ENCODE measurements around the gene GFRA1. TPM values are rescaled to one million over a fixed set of nuclear protein-coding genes. Genes with fewer than 3 reads are reported as not detected.
"Not testable (repeated sequence)": the region's sequence is repeated elsewhere in the genome, so short reads cannot be mapped to it uniquely, and the experiment has no call there.

Gene GFRA1
- total RNA-seq, 4 donors from 2014 or later, result 21.0 to 62.5 (median 59.3) TPM

- 70 to 78% methylated on average over 4 to 7 of the region's 8 CpGs for WGBS, 2 donors (ENCODE audit: low coverage in 1 of 2)
- no peaks in the 10 kb centered on the region for H3K27me3 ChIP-seq
- H3K36me3 ChIP-seq, result no peaks in the 10 kb centered on the region
- ATAC-seq, result no peak
- H3K9me3 ChIP-seq, result no peaks in the 10 kb centered on the region
- TF ChIP-seq POLR2A (IDR thresholded peaks at IDR 0.05) (no peak), EP300 (IDR thresholded peaks at IDR 0.05) (no peak)
- TF ChIP-seq, protein P1, sequence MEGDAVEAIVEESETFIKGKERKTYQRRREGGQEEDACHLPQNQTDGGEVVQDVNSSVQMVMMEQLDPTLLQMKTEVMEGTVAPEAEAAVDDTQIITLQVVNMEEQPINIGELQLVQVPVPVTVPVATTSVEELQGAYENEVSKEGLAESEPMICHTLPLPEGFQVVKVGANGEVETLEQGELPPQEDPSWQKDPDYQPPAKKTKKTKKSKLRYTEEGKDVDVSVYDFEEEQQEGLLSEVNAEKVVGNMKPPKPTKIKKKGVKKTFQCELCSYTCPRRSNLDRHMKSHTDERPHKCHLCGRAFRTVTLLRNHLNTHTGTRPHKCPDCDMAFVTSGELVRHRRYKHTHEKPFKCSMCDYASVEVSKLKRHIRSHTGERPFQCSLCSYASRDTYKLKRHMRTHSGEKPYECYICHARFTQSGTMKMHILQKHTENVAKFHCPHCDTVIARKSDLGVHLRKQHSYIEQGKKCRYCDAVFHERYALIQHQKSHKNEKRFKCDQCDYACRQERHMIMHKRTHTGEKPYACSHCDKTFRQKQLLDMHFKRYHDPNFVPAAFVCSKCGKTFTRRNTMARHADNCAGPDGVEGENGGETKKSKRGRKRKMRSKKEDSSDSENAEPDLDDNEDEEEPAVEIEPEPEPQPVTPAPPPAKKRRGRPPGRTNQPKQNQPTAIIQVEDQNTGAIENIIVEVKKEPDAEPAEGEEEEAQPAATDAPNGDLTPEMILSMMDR (IDR thresholded peaks at IDR 0.05), result no peak
- no peak overlapping the region for H3K27ac ChIP-seq
- no peak overlapping the region for H3K4me3 ChIP-seq
- H3K4me1 ChIP-seq, result peaks cover 0 to 17% (median 0%) of the 10 kb centered on the region in 3 donors
Observed at GRCh38 chr10:116043861-116044260, 229.1 kb downstream of the GFRA1 start.

GRCh38 chr10:116043304-116043703 is 229.7 kb downstream of the GFRA1 start:
- Histone ChIP-seq H3K36me3 (no peaks in the 10 kb centered on the region), H3K4me3 (no peak overlapping the region), H3K4me1 (peaks cover 0 to 17% (median 0%) of the 10 kb centered on the region in 3 donors), H3K27me3 (no peaks in the 10 kb centered on the region), H3K27ac (no peak overlapping the region), H3K9me3 (no peaks in the 10 kb centered on the region)
- 83 to 89% methylated on average over 2 to 3 of the region's 3 CpGs for WGBS, 2 donors (ENCODE audit: low coverage in 1 of 2)
- no peak for TF ChIP-seq POLR2A (IDR thresholded peaks at IDR 0.05)
- TF ChIP-seq POLR2AphosphoS5 (IDR thresholded peaks at IDR 0.05), result no peak
- TF ChIP-seq EP300 (IDR thresholded peaks at IDR 0.05), result no peak
- TF ChIP-seq, protein P1 (IDR thresholded peaks at IDR 0.05), result no peak
- no peak for ATAC-seq

- no peaks in the 10 kb centered on the region for H3K36me3 ChIP-seq
- 84 to 100% methylated on average over 2 to 4 of the region's 4 CpGs for WGBS, 2 donors (ENCODE audit: low coverage in 1 of 2)
- TF ChIP-seq POLR2AphosphoS5 (IDR thresholded peaks at IDR 0.05) (no peak), EP300 (IDR thresholded peaks at IDR 0.05) (no peak), POLR2A (IDR thresholded peaks at IDR 0.05) (no peak)
- TF ChIP-seq, protein P1 (IDR thresholded peaks at IDR 0.05), result no peak
- no peak for ATAC-seq
- no peaks in the 10 kb centered on the region for H3K27me3 ChIP-seq
- no peak overlapping the region for H3K27ac ChIP-seq
- H3K4me1 ChIP-seq, result peaks cover 0 to 17% (median 0%) of the 10 kb centered on the region in 3 donors
- H3K9me3 ChIP-seq, result no peaks in the 10 kb centered on the region
- no peak overlapping the region for H3K4me3 ChIP-seq
Observed at GRCh38 chr10:116041948-116042347, 231.1 kb downstream of the GFRA1 start.

DNA sequence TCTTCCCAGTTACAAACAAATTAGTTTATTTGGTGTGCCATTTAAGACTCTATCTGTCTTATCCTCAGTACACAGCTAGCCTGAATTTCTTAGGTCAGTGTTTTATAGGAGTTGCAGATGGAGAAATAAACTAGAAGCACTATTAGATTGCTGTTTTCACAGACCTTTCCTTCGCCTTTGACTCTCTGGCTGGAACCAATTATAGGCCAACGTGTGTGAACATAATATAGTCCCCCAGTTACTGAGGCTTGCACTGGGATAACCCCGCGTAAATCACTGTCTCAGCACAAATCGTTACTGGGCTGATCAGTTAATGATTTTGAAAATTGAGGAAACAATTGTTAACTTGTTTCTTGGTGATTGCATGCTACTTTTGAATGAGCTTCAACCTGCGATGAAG is 233.4 kb downstream of the GFRA1 start:
- TF ChIP-seq EP300 (IDR thresholded peaks at IDR 0.05) (no peak), POLR2A (IDR thresholded peaks at IDR 0.05) (no peak), POLR2AphosphoS5 (IDR thresholded peaks at IDR 0.05) (no peak)
- TF ChIP-seq, protein P1 (IDR thresholded peaks at IDR 0.05), result no peak
- Histone ChIP-seq H3K4me3 (no peak overlapping the region), H3K36me3 (no peaks in the 10 kb centered on the region), H3K9me3 (peaks cover 0 to 10% (median 0%) of the 10 kb centered on the region in 3 donors), H3K4me1 (peaks cover 0 to under 1% (median 0%) of the 10 kb centered on the region in 3 donors), H3K27ac (no peak overlapping the region), H3K27me3 (no peaks in the 10 kb centered on the region)
- ATAC-seq, result no peak
- 90 to 95% methylated on average over 6 of the region's 6 CpGs for WGBS, 2 donors (ENCODE audit: low coverage in 1 of 2)

GRCh38 chr10:116038259-116038658 is 234.7 kb downstream of the GFRA1 start:
- WGBS, 2 donors (ENCODE audit: low coverage in 1 of 2), result 44 to 45% methylated on average over 2 to 3 of the region's 3 CpGs
- Histone ChIP-seq H3K27me3 (no peaks in the 10 kb centered on the region), H3K4me1 (no peaks in the 10 kb centered on the region), H3K9me3 (peaks cover 0 to 12% (median 0%) of the 10 kb centered on the region in 3 donors), H3K36me3 (no peaks in the 10 kb centered on the region), H3K4me3 (no peak overlapping the region), H3K27ac (no peak overlapping the region)
- TF ChIP-seq POLR2AphosphoS5 (IDR thresholded peaks at IDR 0.05), result peak; percentile 68
- no peak for TF ChIP-seq EP300 (IDR thresholded peaks at IDR 0.05)
- TF ChIP-seq, protein P1 (IDR thresholded peaks at IDR 0.05), result no peak
- no peak for TF ChIP-seq POLR2A (IDR thresholded peaks at IDR 0.05)
- ATAC-seq, result peak; percentile 91

DNA sequence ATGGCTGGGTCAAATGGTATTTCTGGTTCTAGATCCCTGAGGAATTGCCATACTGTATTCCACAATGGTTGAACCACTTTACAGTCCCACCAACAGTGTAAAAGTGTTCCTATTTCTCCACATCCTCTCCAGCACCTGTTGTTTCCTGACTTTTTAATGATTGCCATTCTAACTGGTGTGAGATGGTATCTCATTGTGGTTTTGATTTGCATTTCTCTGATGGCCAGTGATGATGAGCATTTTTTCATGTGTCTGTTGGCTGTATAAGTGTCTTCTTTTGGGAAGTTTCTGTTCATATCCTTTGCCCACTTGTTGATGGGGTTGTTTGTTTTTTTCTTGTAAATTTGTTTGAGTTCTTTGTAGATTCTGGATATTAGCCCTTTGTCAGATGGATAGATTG is 237.6 kb downstream of the GFRA1 start:
- not testable (repeated sequence) for H3K4me3 ChIP-seq, H3K27me3 ChIP-seq, H3K27ac ChIP-seq, ATAC-seq, H3K4me1 ChIP-seq, H3K36me3 ChIP-seq
- peaks cover 0 to 18% (median 0%) of the 10 kb centered on the region in 3 donors for H3K9me3 ChIP-seq
